H1 (cell line): ENCODE data around the gene ALG1. TPM values are rescaled to one million over a fixed set of nuclear protein-coding genes. Genes with fewer than 3 reads are reported as not detected.
A peak's percentile ranks its signal among the peaks of the same experiment; 100 is the strongest.

Experiments used
- CTCF ChIA-PET: fragments of 300-600 bp; sonication (Branson Sonifier 250); formaldehyde crosslinking; loops from one replicate; lab custom pipeline; 2021; ENCODE audit not compliant: partially characterized antibody; lab: Charles Lee
- POLR2A ChIA-PET: fragments of 300-600 bp; sonication (Branson Sonifier 250); formaldehyde crosslinking; loops from one replicate; lab custom pipeline; 2021; ENCODE audit warnings: inconsistent platforms; ENCODE audit not compliant: partially characterized antibody; lab: Charles Lee
- DNase-seq, 2 experiments: peaks; one replicate each; pipeline versions ENCODE4 v3.0.0 to v3.0.0-alpha.2; 2010 to 2022; ENCODE audit warnings: low spot score in 2 of 2, low read depth in 1 of 2, mixed read lengths in 1 of 2
- FAIRE-seq: peaks from 2 replicates; lab custom pipeline; 2011; peaks lifted over from hg19 to GRCh38; lab: Jason Lieb, UNC
- H2AFZ ChIP-seq: 2 replicates; pipeline ENCODE4 v1.8.1; 2012; ENCODE audit warnings: low read length, inconsistent platforms
- H2AK5ac ChIP-seq: 2 replicates; pipeline ENCODE4 v1.6.1; 2013; ENCODE audit warnings: low read depth, low read length
- H2BK120ac ChIP-seq: replicated peaks from 2 replicates; pipeline ENCODE3; 2013; ENCODE audit warnings: low read depth, low read length, inconsistent platforms
- H2BK12ac ChIP-seq: 2 replicates; pipeline ENCODE4 v1.6.1; 2013; ENCODE audit warnings: low read depth, low read length
- H2BK15ac ChIP-seq: 2 replicates; pipeline ENCODE4 v1.6.1; 2013; ENCODE audit warnings: low read length
- H2BK20ac ChIP-seq: 2 replicates; pipeline ENCODE4 v1.6.1; 2013; ENCODE audit warnings: low read length
- H2BK5ac ChIP-seq: 2 replicates; pipeline ENCODE4 v1.6.1; 2013; ENCODE audit warnings: low read depth, low read length
- H3K14ac ChIP-seq: 2 replicates; pipeline ENCODE4 v1.6.1; 2013; ENCODE audit warnings: inconsistent platforms; ENCODE audit not compliant: insufficient read length
- H3K18ac ChIP-seq: 2 replicates; pipeline ENCODE4 v1.6.1; 2013; ENCODE audit warnings: low read length; ENCODE audit errors: extremely low read depth
- H3K23ac ChIP-seq: 2 replicates; pipeline ENCODE4 v1.6.1; 2013; ENCODE audit warnings: inconsistent platforms; ENCODE audit not compliant: insufficient read length
- H3K23me2 ChIP-seq: 2 replicates; pipeline ENCODE4 v1.6.1; 2013; ENCODE audit warnings: low read depth, low read length
- H3K27ac ChIP-seq: 2 replicates; pipeline ENCODE4 v1.6.1; 2011; ENCODE audit warnings: low read depth, low read length, inconsistent platforms
- H3K27me3 ChIP-seq, 4 experiments: replicated peaks in 1 of 4; 1 replicate in 1 of 4; 2 replicates in 3 of 4; pipeline versions ENCODE4 v1.6.1 to v1.8.1; 2011 to 2013; ENCODE audit warnings: low read length in 3 of 4, mild to moderate bottlenecking in 3 of 4, inconsistent platforms in 2 of 4, mixed read lengths in 2 of 4, moderate library complexity in 1 of 4; ENCODE audit not compliant: control insufficient read depth in 3 of 4, insufficient read depth in 3 of 4; ENCODE audit errors: extremely low read depth in 1 of 4
- H3K36me3 ChIP-seq, 4 experiments: 2 replicates each; pipeline versions ENCODE4 v1.6.1 to v1.8.1; 2011 to 2013; ENCODE audit warnings: mild to moderate bottlenecking in 4 of 4, low read length in 3 of 4, moderate library complexity in 2 of 4, control low read depth in 1 of 4, inconsistent platforms in 1 of 4; ENCODE audit not compliant: insufficient read depth in 4 of 4, control insufficient read depth in 2 of 4
- H3K4ac ChIP-seq: replicated peaks from 2 replicates; pipeline ENCODE3; 2013; ENCODE audit warnings: low read length, low read depth, mixed read lengths, inconsistent platforms; ENCODE audit not compliant: insufficient read length
- H3K4me1 ChIP-seq, 4 experiments: replicated peaks in 1 of 4; 1 replicate in 1 of 4; 2 replicates in 3 of 4; pipeline versions ENCODE4 v1.6.1 to v1.8.1; 2011 to 2013; ENCODE audit warnings: low read length in 3 of 4, inconsistent platforms in 2 of 4, mixed read lengths in 1 of 4; ENCODE audit not compliant: insufficient read depth in 4 of 4, control insufficient read depth in 3 of 4
- H3K4me2 ChIP-seq, 2 experiments: 2 replicates each; pipeline versions ENCODE4 v1.6.1 to v1.8.1; 2011 to 2013; ENCODE audit warnings: low read depth in 2 of 2, low read length in 2 of 2, control low read depth in 1 of 2, inconsistent platforms in 1 of 2, mild to moderate bottlenecking in 1 of 2; ENCODE audit not compliant: insufficient read depth in 1 of 2
- H3K4me3 ChIP-seq, 4 experiments: fragments of 200-600, 300-600 bp in 1 of 4; sonication (generic), shearing (Covaris generic), sonication (Bioruptor Twin) in 1 of 4; 2 replicates each; pipeline versions ENCODE4 v1.5.1 to v1.8.1; 2011 to 2016; ENCODE audit warnings: low read length in 4 of 4, low read depth in 3 of 4, control low read depth in 2 of 4, inconsistent platforms in 2 of 4, mild to moderate bottlenecking in 2 of 4, mixed read lengths in 1 of 4, moderate library complexity in 1 of 4; ENCODE audit not compliant: insufficient read depth in 2 of 4; ENCODE audit errors: extremely low read depth in 1 of 4
- H3K56ac ChIP-seq: replicated peaks from 2 replicates; pipeline ENCODE3; 2013; ENCODE audit warnings: low read depth, mild to moderate bottlenecking, mixed read lengths, low read length, inconsistent platforms; ENCODE audit not compliant: insufficient read length
- H3K79me1 ChIP-seq: 2 replicates; pipeline ENCODE4 v1.6.1; 2013; ENCODE audit warnings: low read depth, low read length, control low read depth
- H3K79me2 ChIP-seq, 2 experiments: 2 replicates each; pipeline versions ENCODE4 v1.6.1 to v1.8.1; 2012 to 2013; ENCODE audit warnings: low read length in 2 of 2, mild to moderate bottlenecking in 2 of 2, inconsistent platforms in 1 of 2; ENCODE audit not compliant: insufficient read depth in 2 of 2, control insufficient read depth in 1 of 2
- H3K9ac ChIP-seq, 4 experiments: replicated peaks in 1 of 4; 1 replicate in 1 of 4; 2 replicates in 3 of 4; pipeline versions ENCODE4 v1.6.1 to v1.8.1; 2011 to 2013; ENCODE audit warnings: low read depth in 3 of 4, low read length in 3 of 4, control low read depth in 2 of 4, mild to moderate bottlenecking in 2 of 4, moderate library complexity in 2 of 4, inconsistent platforms in 1 of 4; ENCODE audit errors: extremely low read depth in 1 of 4
- H3K9me3 ChIP-seq, 2 experiments: 2 replicates each; pipeline versions ENCODE4 v1.6.1 to v1.8.1; 2012 to 2013; ENCODE audit warnings: mild to moderate bottlenecking in 2 of 2, moderate library complexity in 2 of 2, control low read depth in 1 of 2, inconsistent platforms in 1 of 2, low read depth in 1 of 2, low read length in 1 of 2, mixed read lengths in 1 of 2; ENCODE audit not compliant: insufficient read depth in 2 of 2
- H4K20me1 ChIP-seq, 2 experiments: replicated peaks in 1 of 2; 2 replicates each; pipeline versions ENCODE3 to v1.8.1; 2011 to 2013; ENCODE audit warnings: inconsistent platforms in 2 of 2, low read length in 2 of 2, mild to moderate bottlenecking in 1 of 2; ENCODE audit not compliant: insufficient read depth in 2 of 2, control insufficient read depth in 1 of 2
- H4K5ac ChIP-seq: 2 replicates; pipeline ENCODE4 v1.6.1; 2013; ENCODE audit warnings: low read length, low read depth, mixed read lengths, inconsistent platforms; ENCODE audit not compliant: insufficient read length
- H4K8ac ChIP-seq: 2 replicates; pipeline ENCODE4 v1.8.0; 2013; ENCODE audit warnings: mild to moderate bottlenecking, moderate library complexity, low read length, inconsistent platforms; ENCODE audit not compliant: insufficient read depth; ENCODE audit errors: extremely low read depth
- H4K91ac ChIP-seq: replicated peaks from 2 replicates; pipeline ENCODE3; 2013; ENCODE audit warnings: low read length, mixed read lengths, inconsistent platforms; ENCODE audit not compliant: insufficient read length
- ASH2L ChIP-seq: fragments of 200-600, 300-600 bp; sonication (generic); IDR thresholded peaks from one replicate; pipeline ENCODE4 v1.7.1; 2017; ENCODE audit warnings: low read length
- BACH1 ChIP-seq: IDR thresholded peaks from 2 replicates; pipeline ENCODE4 v1.6.1; 2012; ENCODE audit warnings: low read length, improper control_type of control experiment
- CBX8 ChIP-seq: fragments of 300-800, 300-1000 bp; sonication (generic); IDR thresholded peaks from 2 replicates; pipeline ENCODE4 v1.7.1; 2016; ENCODE audit warnings: low read depth, low read length, borderline replicate concordance
- EGR1 ChIP-seq: IDR thresholded peaks from 2 replicates; pipeline ENCODE4 v1.6.1; 2011; ENCODE audit warnings: low read depth, low read length, borderline replicate concordance
- FOSL1 ChIP-seq: IDR thresholded peaks from 2 replicates; pipeline ENCODE4 v1.6.1; 2011; ENCODE audit warnings: mild to moderate bottlenecking, low read depth, low read length, moderate library complexity; ENCODE audit not compliant: insufficient read depth
- SP2 ChIP-seq: IDR thresholded peaks from 2 replicates; pipeline ENCODE4 v1.6.1; 2012; ENCODE audit warnings: mild to moderate bottlenecking, low read length, inconsistent platforms
- WGBS, 2 experiments: shearing (Covaris generic) in 1 of 2; methylation state at CpG; one replicate each; pipeline versions ENCODE4 v1.1.6 to v1.1.7; 2013 to 2015; ENCODE audit warnings: low lambda C conversion rate in 2 of 2, mixed read lengths in 2 of 2, inconsistent platforms in 1 of 2, low coverage in 1 of 2, missing lambda C conversion rate in 1 of 2; ENCODE audit not compliant: insufficient replicate concordance in 2 of 2, insufficient coverage in 1 of 2, insufficient read length in 1 of 2; ENCODE audit errors: extremely low coverage in 1 of 2, missing lambda C conversion rate in 1 of 2; 5-methylcytosine and 5-hydroxymethylcytosine counted together
- long read RNA-seq, 2 experiments: library from RNA in 1 of 2; library from capped mRNA in 1 of 2; stranded (forward); transcript quantifications; one replicate each; pipeline ENCODE4 v2.0.0, GENCODE V29; 2021; ENCODE audit warnings: inconsistent platforms in 1 of 2
- polyA minus RNA-seq, 3 experiments: library from RNA; depleted of rRNA, polyadenylated mRNA; stranded (reverse); fragments of >200 nt; gene quantifications; 1 replicate in 2 of 3; 2 replicates in 1 of 3; pipeline ENCODE4 v1.2.3, GENCODE V29; 2011
- polyA plus RNA-seq, 7 experiments: library from polyadenylated mRNA; depleted of rRNA in 3 of 7; stranded (reverse) in 5 of 7; unstranded in 2 of 7; fragments of >200 nt in 5 of 7; fragments of 200-250 nt in 2 of 7; gene quantifications; 1 replicate in 5 of 7; 2 replicates in 1 of 7; 4 replicates in 1 of 7; pipeline versions ENCODE4 v1.2.1 to v1.2.3, GENCODE V29; 2011 to 2013; ENCODE audit warnings: missing spikeins in 2 of 7, mixed read lengths in 2 of 7
- total RNA-seq: library from RNA; stranded (reverse); fragmentation: NEBNext Ultra II Directional; extraction: Animal tissue kit (Norgen Biotek cat#: 25700); gene quantifications from 2 replicates; pipeline ENCODE4 v1.2.1, GENCODE V29; 2021

Gene ALG1, protein sequence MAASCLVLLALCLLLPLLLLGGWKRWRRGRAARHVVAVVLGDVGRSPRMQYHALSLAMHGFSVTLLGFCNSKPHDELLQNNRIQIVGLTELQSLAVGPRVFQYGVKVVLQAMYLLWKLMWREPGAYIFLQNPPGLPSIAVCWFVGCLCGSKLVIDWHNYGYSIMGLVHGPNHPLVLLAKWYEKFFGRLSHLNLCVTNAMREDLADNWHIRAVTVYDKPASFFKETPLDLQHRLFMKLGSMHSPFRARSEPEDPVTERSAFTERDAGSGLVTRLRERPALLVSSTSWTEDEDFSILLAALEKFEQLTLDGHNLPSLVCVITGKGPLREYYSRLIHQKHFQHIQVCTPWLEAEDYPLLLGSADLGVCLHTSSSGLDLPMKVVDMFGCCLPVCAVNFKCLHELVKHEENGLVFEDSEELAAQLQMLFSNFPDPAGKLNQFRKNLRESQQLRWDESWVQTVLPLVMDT
- total RNA-seq: 34.8 and 35.7 TPM in 2 replicates
- polyA plus RNA-seq (2011; rRNA removed): 45.7 and 46.5 TPM in 2 replicates
- polyA plus RNA-seq (2011; cell fraction: cytosol; rRNA removed): 42.0 TPM
- polyA plus RNA-seq (2011; cell fraction: nucleus; rRNA removed): 51.3 TPM
- 24.1 to 36.4 TPM (median 33.7 TPM) in 4 replicates for polyA plus RNA-seq (2012, experiment 1 of 2)
- polyA plus RNA-seq (2012, experiment 2 of 2): 47.3 TPM
- 48.4 TPM for polyA plus RNA-seq (2013, experiment 1 of 2)
- 53.2 TPM for polyA plus RNA-seq (2013, experiment 2 of 2)
- polyA minus RNA-seq (2011; rRNA and poly(A)+ RNA removed): 81.3 and 93.9 TPM in 2 replicates
- 18.3 TPM for polyA minus RNA-seq (2011; cell fraction: cytosol; rRNA and poly(A)+ RNA removed)
- 43.5 TPM for polyA minus RNA-seq (2011; cell fraction: nucleus; rRNA and poly(A)+ RNA removed)
- long read RNA-seq, experiment 1, transcript ALG1-201 (13 exons, 2,132 nt): major isoform, 19 of 44 reads
- long read RNA-seq, experiment 1, partial matches to known transcripts: 16 of 44 reads
- long read RNA-seq, experiment 1, other reads (novel, unspliced or antisense): 9 of 44 reads
- long read RNA-seq, experiment 2, transcript ALG1-201 (13 exons, 2,132 nt): major isoform, 47 of 48 reads
- long read RNA-seq, experiment 2, partial matches to known transcripts: 0 of 48 reads
- long read RNA-seq, experiment 2, other reads (novel, unspliced or antisense): 1 of 48 reads

DNA sequence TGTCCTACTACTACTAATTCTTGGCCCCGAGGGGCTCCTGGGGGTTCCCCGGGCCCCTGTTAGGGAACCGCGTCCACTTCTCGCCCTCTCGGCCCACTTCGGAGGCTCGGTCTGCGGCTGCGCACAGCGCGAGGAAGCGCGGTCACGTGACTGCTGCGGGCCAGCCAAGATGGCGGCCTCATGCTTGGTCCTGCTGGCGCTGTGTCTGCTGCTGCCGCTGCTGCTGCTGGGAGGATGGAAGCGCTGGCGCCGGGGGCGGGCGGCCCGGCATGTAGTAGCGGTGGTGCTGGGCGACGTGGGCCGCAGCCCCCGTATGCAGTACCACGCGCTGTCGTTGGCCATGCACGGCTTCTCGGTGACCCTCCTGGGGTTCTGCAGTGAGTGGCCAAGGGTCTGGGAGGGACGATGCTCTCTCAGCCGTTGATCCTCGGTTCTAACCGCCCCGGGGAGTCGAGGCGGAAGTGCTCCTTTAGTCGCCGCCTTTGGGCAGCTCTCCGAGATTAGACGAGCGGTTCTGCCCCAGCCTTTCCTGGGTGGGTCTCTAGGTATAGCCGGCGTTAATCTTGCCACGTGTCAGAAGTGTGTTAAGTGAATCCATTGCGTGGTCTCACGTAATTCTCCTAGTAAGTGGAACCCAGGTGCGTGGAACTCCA, at the start of gene ALG1:
Gene ALG1 (plus strand): TSS at position 163 of the 653 bp plus-strand sequence. CDS start 7 bp downstream, at position 170.
- Histone ChIP-seq H2BK20ac (no peak within 1 kb of the TSS), H3K4ac (peak within 1 kb of the TSS; percentile 70), H2AK5ac (no peak within 1 kb of the TSS; the same call in 1 of the 2 replicates), H3K23me2 (peaks cover 6% of the 10 kb centered on the region), H3K9ac (peak within 1 kb of the TSS; percentile 61 to 89 (median 82)), H3K14ac (no peak within 1 kb of the TSS), H3K9me3 (no peaks in the 10 kb centered on the region), H3K4me2 (peak within 1 kb of the TSS; percentile 88 to 100), H3K56ac (peak within 1 kb of the TSS; percentile 90), H2BK12ac (0 out of 2 replicates have a peak within 1 kb of the TSS, but pooled peaks have one; percentile 33), H2BK120ac (peak within 1 kb of the TSS; percentile 61), H4K5ac (peak within 1 kb of the TSS; percentile 40), H3K4me3 (peak within 1 kb of the TSS; percentile 59 to 87 (median 77)), H3K4me1 (peaks cover 0 to 6% (median 5%) of the 10 kb centered on the region in 4 experiments; a peak in 5 of 7 replicates), H3K18ac (peak within 1 kb of the TSS; percentile 73; the same call in 1 of the 2 replicates), H3K23ac (no peak within 1 kb of the TSS), H2BK15ac (peak within 1 kb of the TSS; percentile 53; the same call in 1 of the 2 replicates), H3K27me3 (0 out of 7 replicates have a peak, but pooled peaks cover 0 to 3% (median 0%) of the 10 kb centered on the region in 4 experiments), H2BK5ac (peak within 1 kb of the TSS; percentile 75; the same call in 1 of the 2 replicates), H3K79me1 (peaks cover 4% of the 10 kb centered on the region; the same call in 1 of the 2 replicates), H2AFZ (peak within 1 kb of the TSS; percentile 63; the same call in 1 of the 2 replicates), H4K20me1 (peaks cover 0 to 1% of the 10 kb centered on the region in 2 experiments), H3K27ac (peak within 1 kb of the TSS; percentile 50), H4K8ac (peak within 1 kb of the TSS; percentile 92), H4K91ac (peak within 1 kb of the TSS; percentile 84), H3K79me2 (peaks cover 7 to 22% of the 10 kb centered on the region in 2 experiments), H3K36me3 (peaks cover 0 to 21% (median 8%) of the 10 kb centered on the region in 4 experiments; a peak in 6 of 8 replicates)
- ChIA-PET POLR2A (interaction anchor here (0.9 to 2.7 kb wide), 7 partner anchors 8 to 90 kb away, joined by 3 to 17 read pairs (median 3); no protein-coding TSS in a partner anchor), CTCF (interaction anchor here (0.7 to 27.9 kb wide), 5 partner anchors 13 to 83 kb away, joined by 3 to 625 read pairs (median 3); partner anchors contain the start of gene C16orf89)
- DNase-seq: peak in 1 of 2 experiments; percentile 94
- WGBS, 2 experiments: 4% methylated on average over 48 of the region's 53 CpGs; no CpG with 5 or more reads in 1 of the 2 experiments
- FAIRE-seq: no peak
- TF ChIP-seq BACH1 (no peak), ASH2L (peak; percentile 80), FOSL1 (no peak), SP2 (no peak), EGR1 (no peak), CBX8 (no peak)
